ENCODE data around the gene SLC6A18.

The SLC6A18 gene

DNA sequence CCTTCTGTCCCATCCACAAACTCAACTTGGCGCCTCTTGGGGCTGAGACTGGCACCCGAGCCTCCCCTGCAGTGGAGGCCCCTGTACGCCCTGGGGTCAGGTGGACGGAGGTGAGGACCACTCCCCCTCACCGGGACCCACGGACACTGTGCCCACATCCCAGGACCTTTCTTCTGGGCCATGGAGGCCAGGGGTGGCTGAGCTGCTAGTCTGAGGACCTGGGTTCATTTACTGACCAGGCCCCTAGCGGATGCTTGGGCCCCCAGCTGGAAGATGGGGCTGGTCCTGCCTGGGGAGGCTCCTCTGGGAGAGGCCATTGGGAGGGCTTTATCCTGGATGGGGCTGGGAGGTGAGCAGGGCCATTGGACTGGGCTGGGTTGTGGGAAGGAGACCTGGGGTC lies 40.7 kb upstream of the SLC6A18 start:
- Histone ChIP-seq H3K27ac (ENCODE audit: low read depth, low read length) (no peak overlapping the region), H4K20me1 (ENCODE audit: control insufficient read depth, insufficient read depth, low read depth, low read length) (no peaks in the 10 kb centered on the region), H3K4me2 (ENCODE audit: low read length) (no peak overlapping the region), H3F3A (ENCODE audit: control insufficient read depth, insufficient read depth) (no peaks in the 10 kb centered on the region), H3K27me3 (ENCODE audit: control insufficient read depth, low read length) (no peaks in the 10 kb centered on the region), H3K79me2 (ENCODE audit: control insufficient read depth, low read length) (no peaks in the 10 kb centered on the region), H3K4me1 (ENCODE audit: control insufficient read depth, low read length) (no peaks in the 10 kb centered on the region), H3K36me3 (ENCODE audit: control insufficient read depth, low read length) (no peaks in the 10 kb centered on the region), H3K9me3 (ENCODE audit: control insufficient read depth, insufficient read depth, low read length) (no peaks in the 10 kb centered on the region), H3K9me2 (replicated peaks; ENCODE audit: control insufficient read depth, low read length) (no peaks in the 10 kb centered on the region), H3K4me3 (ENCODE audit: low read length) (no peak overlapping the region)
- TF ChIP-seq EZH2phosphoT487 (IDR thresholded peaks at IDR 0.05; ENCODE audit: borderline replicate concordance, low read length) (no peak), CTCF (IDR thresholded peaks at IDR 0.05; ENCODE audit: low read depth, low read length, poor library complexity, severe bottlenecking) (no peak)

GRCh38 chr5:1185038-1185627 lies 40.0 kb upstream of the SLC6A18 start:
- TF ChIP-seq CTCF (IDR thresholded peaks at IDR 0.05; ENCODE audit: low read depth, low read length, poor library complexity, severe bottlenecking) = no peak
- no peak for TF ChIP-seq EZH2phosphoT487 (IDR thresholded peaks at IDR 0.05; ENCODE audit: borderline replicate concordance, low read length)
- Histone ChIP-seq H3K27me3 (ENCODE audit: control insufficient read depth, low read length) (no peaks in the 10 kb centered on the region), H3K4me2 (ENCODE audit: low read length) (no peak overlapping the region), H3F3A (ENCODE audit: control insufficient read depth, insufficient read depth) (no peaks in the 10 kb centered on the region), H3K9me3 (ENCODE audit: control insufficient read depth, insufficient read depth, low read length) (no peaks in the 10 kb centered on the region), H3K4me1 (ENCODE audit: control insufficient read depth, low read length) (no peaks in the 10 kb centered on the region), H3K36me3 (ENCODE audit: control insufficient read depth, low read length) (no peaks in the 10 kb centered on the region), H3K27ac (ENCODE audit: low read depth, low read length) (no peak overlapping the region), H4K20me1 (ENCODE audit: control insufficient read depth, insufficient read depth, low read depth, low read length) (no peaks in the 10 kb centered on the region), H3K4me3 (ENCODE audit: low read length) (no peak overlapping the region), H3K9me2 (replicated peaks; ENCODE audit: control insufficient read depth, low read length) (no peaks in the 10 kb centered on the region), H3K79me2 (ENCODE audit: control insufficient read depth, low read length) (no peaks in the 10 kb centered on the region)

DNA sequence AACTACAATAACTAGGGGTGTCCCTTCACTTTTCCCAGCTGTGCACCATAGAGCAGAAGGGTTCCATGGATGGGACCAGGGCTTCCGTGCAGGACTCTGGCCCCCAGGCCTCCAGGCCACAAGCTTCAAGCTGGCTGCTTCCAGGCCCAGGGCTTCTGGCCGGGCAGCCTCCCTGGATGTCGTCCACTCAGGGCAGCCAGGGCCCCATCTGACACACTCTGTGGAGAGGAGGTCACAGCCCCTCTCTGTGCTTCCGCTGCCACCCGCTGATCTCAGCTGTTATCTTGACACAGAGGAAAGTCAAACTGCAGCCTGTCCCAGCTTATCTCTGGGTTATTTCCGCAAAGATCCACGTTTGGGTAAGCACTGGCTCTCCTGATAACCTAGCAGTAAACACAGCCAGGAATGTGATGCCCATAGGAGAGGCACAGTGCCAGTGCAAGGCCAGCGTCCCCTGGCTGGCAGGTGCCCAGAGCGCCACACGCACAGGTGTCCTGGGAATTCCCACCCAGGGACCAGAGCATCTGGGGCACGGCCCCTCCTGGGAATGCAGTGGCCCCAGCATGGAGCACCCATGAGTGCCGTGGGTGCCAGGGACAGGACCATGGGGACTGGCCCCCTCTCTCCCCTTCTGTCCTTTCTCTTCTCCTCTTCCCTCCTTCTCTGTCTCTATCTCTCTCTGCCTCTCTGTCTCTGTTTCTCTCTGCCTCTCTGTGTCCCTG lies 39.4 kb upstream of the SLC6A18 start:
- no peaks in the 10 kb centered on the region for H3K79me2 ChIP-seq (ENCODE audit: control insufficient read depth, low read length)
- H3K4me3 ChIP-seq (ENCODE audit: low read length) = no peak overlapping the region
- peaks cover 3% of the 10 kb centered on the region for H3K4me1 ChIP-seq (ENCODE audit: control insufficient read depth, low read length)
- no peaks in the 10 kb centered on the region for H3F3A ChIP-seq (ENCODE audit: control insufficient read depth, insufficient read depth)
- TF ChIP-seq CTCF (IDR thresholded peaks at IDR 0.05; ENCODE audit: low read depth, low read length, poor library complexity, severe bottlenecking) (no peak), EZH2phosphoT487 (IDR thresholded peaks at IDR 0.05; ENCODE audit: borderline replicate concordance, low read length) (no peak)
- no peaks in the 10 kb centered on the region for H3K27me3 ChIP-seq (ENCODE audit: control insufficient read depth, low read length)
- no peaks in the 10 kb centered on the region for H3K9me3 ChIP-seq (ENCODE audit: control insufficient read depth, insufficient read depth, low read length)
- H4K20me1 ChIP-seq (ENCODE audit: control insufficient read depth, insufficient read depth, low read depth, low read length) = no peaks in the 10 kb centered on the region
- H3K27ac ChIP-seq (ENCODE audit: low read depth, low read length) = no peak overlapping the region
- H3K36me3 ChIP-seq (ENCODE audit: control insufficient read depth, low read length) = no peaks in the 10 kb centered on the region
- H3K4me2 ChIP-seq (ENCODE audit: low read length) = no peak overlapping the region
- H3K9me2 ChIP-seq (replicated peaks; ENCODE audit: control insufficient read depth, low read length) = no peaks in the 10 kb centered on the region
